ENCODE measurements around the gene BFSP1.
A peak's percentile ranks its signal among the peaks of the same experiment; 100 is the strongest.

- TF ChIP-seq KLF1 (tag by site-specific recombination; IDR thresholded peaks at IDR 0.05) (peak; percentile 73), ZNF174 (tag by site-specific recombination; IDR thresholded peaks at IDR 0.05) (no peak), CTCF (tag by site-specific recombination; IDR thresholded peaks at IDR 0.05) (no peak)
Observed at GRCh38 chr20:17569616-17570346, 38.6 kb upstream of the BFSP1 start, which contains the start of gene DSTN.
